ENCODE measurements around the gene RALY. TPM values are rescaled to one million over a fixed set of nuclear protein-coding genes. Genes with fewer than 3 reads are reported as not detected.

Gene RALY
- total RNA-seq, 4 donors from 2014 or later = 23.2 to 101 (median 87.5) TPM

- no peak overlapping the region for H3K27ac ChIP-seq
- no peaks in the 10 kb centered on the region for H3K36me3 ChIP-seq
- H3K4me1 ChIP-seq = no peaks in the 10 kb centered on the region
- intact Hi-C loops (cut with DNase I; ENCODE audit: low total_unique reads) = no loop called here
- no peak for DNase-seq
- H3K9me3 ChIP-seq = no peaks in the 10 kb centered on the region
- TF ChIP-seq CTCF (IDR thresholded peaks at IDR 0.05) = no peak
- TF ChIP-seq POLR2A (IDR thresholded peaks at IDR 0.05) = no peak
- no peak overlapping the region for H3K4me3 ChIP-seq
- H3K27me3 ChIP-seq = no peaks in the 10 kb centered on the region
Observed at GRCh38 chr20:34108616-34109174, 115.0 kb downstream of the RALY start.

- no peaks in the 10 kb centered on the region for H3K27me3 ChIP-seq
- no peaks in the 10 kb centered on the region for H3K36me3 ChIP-seq
- no peak for DNase-seq
- H3K27ac ChIP-seq = no peak overlapping the region
- intact Hi-C loops (cut with DNase I; ENCODE audit: low total_unique reads) = no loop called here
- H3K4me1 ChIP-seq = no peaks in the 10 kb centered on the region
- TF ChIP-seq CTCF (IDR thresholded peaks at IDR 0.05) (no peak), POLR2A (IDR thresholded peaks at IDR 0.05) (no peak)
- H3K9me3 ChIP-seq = no peaks in the 10 kb centered on the region
- no peak overlapping the region for H3K4me3 ChIP-seq
Observed at GRCh38 chr20:34109442-34109841, 115.7 kb downstream of the RALY start.

- no peaks in the 10 kb centered on the region for H3K4me1 ChIP-seq
Observed at GRCh38 chr20:34110025-34110744, 116.5 kb downstream of the RALY start.

GRCh38 chr20:34110745-34111641 is 117.3 kb downstream of the RALY start:
- no peaks in the 10 kb centered on the region for H3K4me1 ChIP-seq
- intact Hi-C loops (cut with DNase I; ENCODE audit: low total_unique reads) = no loop called here
- peak overlapping the region; percentile 92 to 97 for H3K27ac ChIP-seq
- no peaks in the 10 kb centered on the region for H3K27me3 ChIP-seq
- H3K9me3 ChIP-seq = no peaks in the 10 kb centered on the region
- TF ChIP-seq CTCF (IDR thresholded peaks at IDR 0.05) = no peak
- TF ChIP-seq POLR2A (IDR thresholded peaks at IDR 0.05) = no peak
- H3K36me3 ChIP-seq = no peaks in the 10 kb centered on the region
- peak in 1 of 2 donors; percentile 25 for DNase-seq
- peak overlapping the region; percentile 88 to 90 for H3K4me3 ChIP-seq

More at GRCh38 chr20:34110025-34110744, 116.5 kb downstream of the RALY start:
- no peak for TF ChIP-seq CTCF (IDR thresholded peaks at IDR 0.05)
- TF ChIP-seq POLR2A (IDR thresholded peaks at IDR 0.05) = no peak
- Histone ChIP-seq H3K27ac (no peak overlapping the region), H3K27me3 (no peaks in the 10 kb centered on the region), H3K36me3 (no peaks in the 10 kb centered on the region), H3K4me3 (peak overlapping the region in 1 of 2 donors; percentile 90), H3K9me3 (no peaks in the 10 kb centered on the region)
- no peak for DNase-seq
- intact Hi-C loops (cut with DNase I; ENCODE audit: low total_unique reads) = no loop called here

Measured in uterus (tissue), 4 donors.